HG03095 (cell line): ENCODE measurements around the gene TUBGCP2.

Experiments
- ATAC-seq: cut with Tn5 transposase; IDR thresholded peaks from one replicate; pipeline ENCODE4 v1.9.1; 2021; ENCODE audit warnings: moderate library complexity; ENCODE audit not compliant: unreplicated experiment

The TUBGCP2 gene

GRCh38 chr10:133281628-133282372 is 26.9 kb downstream of the TUBGCP2 start:
- no peak for ATAC-seq

- no peak for ATAC-seq
Measured at GRCh38 chr10:133281084-133281483, 27.6 kb downstream of the TUBGCP2 start.

GRCh38 chr10:133280391-133281059 is 28.1 kb downstream of the TUBGCP2 start:
- ATAC-seq = no peak

GRCh38 chr10:133279326-133280226 is 29.1 kb downstream of the TUBGCP2 start:
- no peak for ATAC-seq

GRCh38 chr10:133278577-133279265 is 30.0 kb downstream of the TUBGCP2 start:
- peak; percentile 36 for ATAC-seq

- no peak for ATAC-seq
Measured at GRCh38 chr10:133277993-133278576, 30.6 kb downstream of the TUBGCP2 start.

- ATAC-seq = no peak
Measured at GRCh38 chr10:133277277-133277992, 31.2 kb downstream of the TUBGCP2 start.

GRCh38 chr10:133276435-133277201 is 32.1 kb downstream of the TUBGCP2 start, which contains the start of gene ADAM8:
Gene ADAM8, minus strand, starts transcription at chr10:133276868. Its CDS starts 51 bp downstream, at chr10:133276817.
- ATAC-seq = peak; percentile 50

- ATAC-seq = no peak
Measured at GRCh38 chr10:133276100-133276434, 32.6 kb downstream of the TUBGCP2 start.

- ATAC-seq = peak; percentile 33
Measured at GRCh38 chr10:133275684-133276092, 33.0 kb downstream of the TUBGCP2 start.

GRCh38 chr10:133274751-133275683 is 33.7 kb downstream of the TUBGCP2 start:
- ATAC-seq = peak; percentile 45

- no peak for ATAC-seq
Measured at GRCh38 chr10:133273534-133274143, 35.0 kb downstream of the TUBGCP2 start.

GRCh38 chr10:133272964-133273420 is 35.7 kb downstream of the TUBGCP2 start:
- no peak for ATAC-seq

- no peak for ATAC-seq
Measured at GRCh38 chr10:133272301-133272963, 36.2 kb downstream of the TUBGCP2 start.

GRCh38 chr10:133271521-133272300 is 37.0 kb downstream of the TUBGCP2 start:
- no peak for ATAC-seq

GRCh38 chr10:133270773-133271297 is 37.8 kb downstream of the TUBGCP2 start:
- ATAC-seq = no peak
